ENCODE data around the gene SEPTIN10.

Gene SEPTIN10

DNA sequence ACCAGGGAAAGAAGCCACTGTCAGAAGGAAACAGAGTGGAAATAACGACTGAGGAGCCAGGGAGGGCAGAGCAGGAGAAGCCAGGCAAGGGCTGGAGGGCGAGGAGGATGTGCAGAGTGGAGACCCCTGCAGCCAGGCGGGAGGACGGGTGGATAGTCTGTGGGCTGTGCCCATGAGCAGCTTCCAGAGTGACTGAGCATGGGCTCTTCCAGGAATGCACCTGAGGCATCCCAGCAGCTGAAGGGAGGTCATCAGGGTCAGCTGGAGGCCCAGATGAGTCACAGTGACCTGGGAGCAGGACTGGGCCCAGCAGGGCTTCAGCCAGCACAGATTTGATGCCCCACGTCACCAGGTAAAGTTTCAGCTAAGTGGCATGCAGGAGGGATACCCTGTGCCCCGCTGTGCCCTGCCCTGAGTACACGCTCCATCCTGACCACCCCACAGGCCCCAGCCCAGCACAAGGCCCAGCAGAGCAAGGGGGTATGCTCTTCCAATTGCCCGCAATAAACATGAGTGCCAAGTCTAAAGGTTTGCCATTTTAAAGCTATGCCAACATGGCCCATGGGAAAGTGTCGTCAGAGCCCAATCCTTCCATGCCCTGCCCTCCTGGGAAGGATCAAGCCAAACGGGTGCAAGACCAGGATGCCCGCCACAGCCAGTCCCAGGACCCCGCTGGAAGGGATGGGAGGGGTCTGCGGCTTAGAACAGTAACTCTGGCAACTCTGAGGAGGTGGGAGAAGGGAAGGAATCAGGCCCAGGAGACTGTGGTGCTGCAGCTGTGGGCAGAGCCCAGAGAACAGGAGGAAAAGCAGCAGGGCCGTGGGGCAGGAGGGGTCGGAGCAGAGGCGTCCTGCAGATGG lies 85.7 kb downstream of the SEPTIN10 start:
- TF ChIP-seq, protein P1, sequence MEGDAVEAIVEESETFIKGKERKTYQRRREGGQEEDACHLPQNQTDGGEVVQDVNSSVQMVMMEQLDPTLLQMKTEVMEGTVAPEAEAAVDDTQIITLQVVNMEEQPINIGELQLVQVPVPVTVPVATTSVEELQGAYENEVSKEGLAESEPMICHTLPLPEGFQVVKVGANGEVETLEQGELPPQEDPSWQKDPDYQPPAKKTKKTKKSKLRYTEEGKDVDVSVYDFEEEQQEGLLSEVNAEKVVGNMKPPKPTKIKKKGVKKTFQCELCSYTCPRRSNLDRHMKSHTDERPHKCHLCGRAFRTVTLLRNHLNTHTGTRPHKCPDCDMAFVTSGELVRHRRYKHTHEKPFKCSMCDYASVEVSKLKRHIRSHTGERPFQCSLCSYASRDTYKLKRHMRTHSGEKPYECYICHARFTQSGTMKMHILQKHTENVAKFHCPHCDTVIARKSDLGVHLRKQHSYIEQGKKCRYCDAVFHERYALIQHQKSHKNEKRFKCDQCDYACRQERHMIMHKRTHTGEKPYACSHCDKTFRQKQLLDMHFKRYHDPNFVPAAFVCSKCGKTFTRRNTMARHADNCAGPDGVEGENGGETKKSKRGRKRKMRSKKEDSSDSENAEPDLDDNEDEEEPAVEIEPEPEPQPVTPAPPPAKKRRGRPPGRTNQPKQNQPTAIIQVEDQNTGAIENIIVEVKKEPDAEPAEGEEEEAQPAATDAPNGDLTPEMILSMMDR (IDR thresholded peaks at IDR 0.05; ENCODE audit: low read depth, low read length): no peak
- DNase-seq (ENCODE audit: low read depth in 2 of 2): no peak
- H3K4me3 ChIP-seq (replicated peaks in 1 of 2; ENCODE audit: low read depth in 2 of 2, low read length in 2 of 2): no peak overlapping the region

DNA sequence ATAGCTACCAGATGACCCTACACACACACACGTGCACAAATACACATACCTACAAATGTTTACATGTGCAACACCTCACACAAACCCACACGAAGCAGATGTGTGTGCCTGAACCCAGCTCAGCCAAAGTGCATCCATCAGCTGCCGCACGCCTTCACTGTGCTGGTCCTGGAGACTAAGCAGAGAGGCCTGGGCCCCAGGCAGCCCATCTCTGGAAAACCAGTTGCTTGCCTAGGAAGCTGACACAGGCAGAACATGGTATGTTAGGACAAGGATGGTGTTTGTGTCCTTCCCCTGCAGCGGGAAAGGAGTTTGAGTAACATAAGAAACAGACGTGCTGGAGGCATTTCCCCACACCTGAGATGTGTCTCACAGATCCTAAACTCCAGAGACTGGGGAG lies 86.7 kb downstream of the SEPTIN10 start:
- no peak for DNase-seq (ENCODE audit: low read depth in 2 of 2)
- no peak overlapping the region for H3K4me3 ChIP-seq (replicated peaks in 1 of 2; ENCODE audit: low read depth in 2 of 2, low read length in 2 of 2)
- TF ChIP-seq, protein P1 (IDR thresholded peaks at IDR 0.05; ENCODE audit: low read depth, low read length): no peak

DNA sequence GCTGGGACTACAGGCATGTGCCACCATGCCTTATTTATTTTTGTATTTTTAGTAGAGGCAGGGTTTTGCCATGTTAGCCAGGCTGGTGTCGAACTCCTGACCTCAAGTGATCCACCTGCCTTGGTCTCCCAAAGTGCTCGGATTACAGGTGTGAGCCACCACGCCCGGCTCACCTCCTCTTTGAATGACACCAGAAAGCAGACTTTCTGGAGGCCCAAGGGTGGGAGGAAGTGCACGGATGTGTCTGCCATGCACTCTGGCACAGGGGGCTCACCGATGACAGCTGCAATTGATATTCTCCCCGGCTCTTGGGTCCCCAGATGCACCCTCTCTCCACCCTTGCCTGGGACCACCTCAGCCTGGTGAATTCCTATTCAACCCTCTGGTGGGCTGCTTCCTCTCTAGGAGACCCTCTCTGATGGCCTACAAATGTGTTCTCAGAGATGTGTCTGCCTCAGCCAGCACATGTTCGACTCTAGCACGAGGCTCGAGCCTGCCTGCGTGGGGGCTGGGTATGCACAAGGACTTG lies 87.3 kb downstream of the SEPTIN10 start:
- DNase-seq (ENCODE audit: low read depth in 2 of 2): no peak
- TF ChIP-seq, protein P1 (IDR thresholded peaks at IDR 0.05; ENCODE audit: low read depth, low read length): no peak
- H3K4me3 ChIP-seq (replicated peaks in 1 of 2; ENCODE audit: low read depth in 2 of 2, low read length in 2 of 2): no peak overlapping the region

DNA sequence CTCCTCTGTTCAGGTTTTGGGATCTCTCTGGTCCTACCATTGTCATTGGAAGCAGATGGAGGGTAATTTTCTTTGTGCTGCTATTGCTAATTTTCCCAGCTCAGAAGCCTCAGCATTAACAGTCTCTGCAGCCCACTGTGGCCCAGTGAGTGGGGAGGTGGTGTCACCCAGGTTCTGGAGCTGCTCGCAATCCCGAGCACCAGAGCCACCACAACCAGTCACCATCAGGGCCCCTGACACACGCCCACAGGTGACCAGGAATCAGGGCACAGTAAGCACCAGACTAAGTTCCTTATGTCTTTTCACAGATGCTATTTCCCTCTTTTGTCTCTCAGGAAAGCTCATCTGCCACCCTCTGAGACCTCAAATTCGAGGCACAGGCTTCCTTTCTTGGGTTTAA lies 87.9 kb downstream of the SEPTIN10 start:
- TF ChIP-seq, protein P1 (IDR thresholded peaks at IDR 0.05; ENCODE audit: low read depth, low read length): no peak
- H3K4me3 ChIP-seq (replicated peaks in 1 of 2; ENCODE audit: low read depth in 2 of 2, low read length in 2 of 2): no peak overlapping the region
- DNase-seq (ENCODE audit: low read depth in 2 of 2): no peak

DNA sequence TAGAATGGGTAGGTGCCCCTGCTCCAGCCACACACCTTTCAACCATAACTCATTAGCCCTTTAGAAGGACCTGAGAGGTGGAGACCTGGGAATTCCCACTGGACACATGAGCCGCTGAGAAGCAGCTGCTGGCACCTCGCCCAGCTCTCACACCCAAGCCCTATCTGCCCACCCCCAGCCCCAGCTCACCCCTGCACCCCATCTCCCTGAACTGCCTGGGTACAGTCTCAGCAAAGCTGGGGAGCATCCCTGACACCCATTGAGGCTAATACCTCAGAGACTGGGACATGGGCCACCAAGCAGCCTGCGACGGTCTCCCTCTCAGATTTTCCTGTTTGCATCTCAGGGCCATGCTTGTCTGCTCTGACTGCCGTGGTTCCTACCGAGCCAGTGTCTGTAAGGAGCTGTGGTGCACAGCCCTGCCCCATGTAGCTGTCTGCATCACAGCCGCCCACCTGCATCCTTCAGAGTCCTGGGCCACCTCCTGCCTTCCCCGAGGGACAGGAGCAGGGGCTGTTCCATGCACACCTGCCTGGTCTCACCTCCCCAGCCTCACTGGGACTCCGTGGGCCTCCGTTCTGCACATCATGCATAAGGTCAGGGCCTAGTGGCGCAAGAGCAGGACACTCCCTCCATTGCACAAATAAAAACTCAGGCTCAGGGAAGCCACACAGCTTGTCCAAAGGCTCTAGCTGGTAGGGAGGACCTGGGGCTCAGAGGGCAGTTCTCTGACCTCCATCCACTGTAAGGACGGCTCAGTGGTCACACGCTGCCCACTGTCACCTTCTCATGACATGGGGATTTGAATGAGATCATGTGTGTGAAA lies 90.0 kb downstream of the SEPTIN10 start:
- no peak for DNase-seq (ENCODE audit: low read depth in 2 of 2)
- TF ChIP-seq, protein P1 (IDR thresholded peaks at IDR 0.05; ENCODE audit: low read depth, low read length): no peak
- H3K4me3 ChIP-seq (replicated peaks in 1 of 2; ENCODE audit: low read depth in 2 of 2, low read length in 2 of 2): no peak overlapping the region

DNA sequence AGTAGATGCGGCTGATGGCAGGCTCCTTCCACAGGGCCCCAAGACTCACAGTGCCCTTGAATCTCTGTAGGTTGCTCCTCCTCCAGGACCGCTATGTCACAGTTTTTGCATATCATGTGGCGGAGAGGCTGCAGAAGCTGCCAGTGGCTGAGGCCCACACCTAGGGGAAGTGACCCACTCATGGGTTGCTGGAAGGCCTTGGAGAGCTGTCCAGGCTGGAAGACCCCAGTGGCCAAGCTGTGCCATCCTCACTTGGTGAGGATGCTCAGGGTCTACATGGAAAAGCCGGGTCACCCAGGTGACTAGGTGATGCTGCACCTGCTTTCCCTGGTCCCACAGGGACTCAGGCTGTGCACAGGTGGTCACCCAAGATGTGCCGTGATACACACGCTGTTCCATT lies 90.6 kb downstream of the SEPTIN10 start:
- DNase-seq (ENCODE audit: low read depth in 2 of 2): no peak
- no peak overlapping the region for H3K4me3 ChIP-seq (replicated peaks in 1 of 2; ENCODE audit: low read depth in 2 of 2, low read length in 2 of 2)
- TF ChIP-seq, protein P1 (IDR thresholded peaks at IDR 0.05; ENCODE audit: low read depth, low read length): no peak
